GM21737 (cell line): ENCODE data around the gene IRX4.
"Not testable (repeated sequence)": the region's sequence is repeated elsewhere in the genome, so short reads cannot be mapped to it uniquely, and the experiment has no call there.

Experiments used
- ATAC-seq: cut with Tn5 transposase; IDR thresholded peaks from one replicate; pipeline ENCODE4 v1.9.1; 2021; ENCODE audit warnings: mild to moderate bottlenecking, moderate library complexity; ENCODE audit not compliant: unreplicated experiment

IRX4 gene

DNA sequence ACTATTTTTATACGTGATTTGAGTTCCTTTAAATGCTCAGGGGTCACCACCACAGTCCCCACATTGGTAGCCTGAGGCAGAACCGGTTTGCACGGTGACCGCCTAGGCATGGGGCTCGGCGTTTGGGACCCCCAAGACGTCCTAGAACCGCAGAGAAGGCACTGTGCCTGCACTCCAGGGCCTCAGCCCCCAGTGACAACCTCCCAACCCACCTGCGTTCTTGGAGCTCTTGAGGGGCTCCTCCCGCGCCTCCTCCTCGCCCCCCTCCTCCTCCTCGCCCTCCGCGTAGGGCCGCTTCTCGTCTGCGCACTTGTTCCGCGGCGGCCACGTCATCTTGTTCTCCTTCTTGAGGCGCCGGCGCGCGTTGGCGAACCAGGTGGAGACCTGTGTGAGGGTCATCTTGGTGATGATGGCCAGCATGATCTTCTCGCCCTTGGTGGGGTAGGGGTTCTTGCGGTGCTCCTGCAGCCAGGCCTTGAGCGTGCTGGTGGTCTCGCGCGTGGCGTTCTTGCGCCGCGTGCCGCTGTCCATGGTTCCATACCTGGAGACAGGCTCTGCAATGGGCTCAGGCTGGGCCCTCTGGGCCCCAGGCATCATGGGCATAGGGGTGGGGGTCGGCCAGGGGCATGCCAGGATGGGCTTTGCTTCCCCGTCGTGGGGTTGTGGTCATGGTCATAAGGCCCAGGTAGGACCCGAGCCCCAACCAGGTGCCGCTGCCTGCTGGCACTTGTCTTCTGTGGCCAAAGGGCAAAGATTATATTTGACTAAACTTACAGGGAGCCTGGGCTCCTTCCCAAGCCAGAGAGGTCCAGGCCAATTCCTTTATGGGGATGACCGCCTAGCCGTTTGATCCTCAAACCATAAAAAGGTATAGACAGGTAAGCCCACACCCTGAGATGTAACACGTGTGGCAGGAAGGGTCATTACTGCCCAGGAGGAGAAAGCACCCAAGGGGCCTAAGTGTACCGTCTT lies 3.1 kb downstream of the IRX4 start:
- no peak for ATAC-seq

DNA sequence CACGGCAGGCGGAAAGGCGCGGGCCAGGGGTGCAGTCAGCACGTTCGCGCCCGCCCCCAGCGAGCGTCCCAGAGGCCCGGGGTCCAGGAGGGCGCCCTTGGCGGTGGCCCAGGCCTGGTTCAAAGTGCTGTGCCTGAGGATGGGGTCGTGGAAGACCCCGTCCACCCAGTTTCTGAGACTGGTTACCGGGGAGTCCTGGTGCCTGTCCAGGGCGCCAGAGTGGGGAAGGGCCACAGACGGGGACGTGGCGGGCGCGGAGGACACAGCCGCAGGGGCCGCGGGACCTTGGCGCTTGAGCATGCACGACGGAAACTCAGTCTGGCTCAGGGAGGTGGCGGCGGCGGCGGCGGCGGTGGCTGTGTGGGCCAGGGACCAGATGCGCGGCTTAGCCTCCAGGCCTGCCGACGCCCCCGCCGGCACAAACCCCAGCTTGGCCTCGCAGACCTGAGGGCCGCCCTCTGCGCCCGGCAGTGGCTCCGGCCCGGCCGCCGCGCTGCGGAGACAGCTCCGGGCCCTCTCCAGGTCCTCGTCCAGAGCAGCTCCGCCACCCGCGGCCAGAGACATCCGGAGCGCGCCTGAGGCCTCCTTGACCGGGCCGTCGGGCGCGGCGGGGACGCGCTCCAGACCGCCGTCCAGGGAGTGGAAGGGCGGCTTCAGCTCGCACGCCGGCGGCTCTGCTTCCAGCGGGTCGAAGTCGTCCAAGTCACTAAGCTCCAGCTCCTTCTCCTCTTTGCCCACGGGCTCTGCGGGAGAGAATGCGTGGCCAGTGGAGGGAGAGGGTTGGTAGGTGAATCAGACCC lies 4.5 kb downstream of the IRX4 start:
- no peak for ATAC-seq

DNA sequence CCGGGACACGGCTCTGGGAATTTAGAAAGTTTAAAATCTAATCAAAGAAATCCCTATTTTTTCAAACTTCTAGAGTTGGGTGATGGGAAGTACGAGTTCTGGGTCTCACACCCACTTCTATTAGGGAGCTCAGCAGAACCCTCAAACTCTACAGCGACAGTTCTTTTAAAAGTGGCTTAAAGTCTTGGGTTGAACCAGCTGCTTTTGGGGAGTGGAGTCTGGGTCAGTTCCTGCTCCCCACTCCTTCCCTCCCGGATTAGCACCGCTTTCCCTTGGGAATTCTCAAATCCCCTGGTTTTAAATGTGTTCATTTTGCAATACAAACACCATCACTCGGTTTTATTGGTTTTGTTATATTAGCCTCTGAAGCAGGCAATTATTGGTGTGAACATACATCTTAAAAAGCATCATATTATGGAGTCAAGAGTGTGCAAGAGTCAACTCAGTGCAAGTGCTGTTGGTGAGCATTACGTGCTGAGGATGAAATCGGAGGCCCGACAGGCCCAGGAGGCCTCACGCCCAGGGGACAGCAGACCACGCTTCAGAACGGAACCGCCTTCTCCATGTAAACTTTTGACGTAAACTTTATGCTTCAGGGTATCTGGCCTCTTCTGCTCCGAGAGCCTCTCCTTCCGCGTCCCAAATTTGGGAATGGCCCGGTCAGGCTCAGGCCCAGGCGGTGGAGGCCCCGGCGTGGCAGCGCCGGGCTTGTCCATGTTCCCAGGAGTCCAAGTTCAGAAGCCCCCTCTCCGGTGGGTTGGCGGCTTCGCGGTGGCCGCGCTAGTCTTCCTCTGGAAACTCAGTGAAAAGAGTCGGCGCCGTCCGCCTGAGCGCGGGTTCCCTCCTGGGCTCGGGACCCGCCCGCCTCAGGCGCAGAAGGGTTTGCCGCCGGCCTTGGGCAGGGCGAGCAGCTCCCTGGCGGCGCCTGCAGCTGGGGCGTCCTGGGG lies 5.3 kb downstream of the IRX4 start:
- ATAC-seq, result no peak

DNA sequence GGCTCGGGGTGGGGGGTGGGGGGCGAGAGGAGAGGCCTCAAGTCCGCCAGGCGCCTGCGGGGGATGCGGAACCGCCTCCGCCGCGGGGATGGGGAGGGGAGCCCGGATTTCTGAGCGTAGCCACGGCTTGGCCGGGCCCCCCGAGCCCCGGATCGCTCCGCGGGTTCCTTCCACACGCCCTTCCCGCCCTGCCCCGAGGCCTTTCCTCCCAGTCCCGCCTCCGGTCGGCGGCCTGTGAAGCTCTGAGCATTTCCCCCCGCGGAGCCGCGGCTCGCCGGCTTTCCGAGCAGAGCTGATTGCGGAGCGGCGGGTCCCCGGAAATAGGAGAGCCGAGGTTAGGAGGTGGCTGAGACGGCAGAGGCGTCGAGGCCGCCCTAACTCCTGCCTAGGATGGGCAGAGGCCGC lies 6.1 kb downstream of the IRX4 start:
- ATAC-seq, result no peak

DNA sequence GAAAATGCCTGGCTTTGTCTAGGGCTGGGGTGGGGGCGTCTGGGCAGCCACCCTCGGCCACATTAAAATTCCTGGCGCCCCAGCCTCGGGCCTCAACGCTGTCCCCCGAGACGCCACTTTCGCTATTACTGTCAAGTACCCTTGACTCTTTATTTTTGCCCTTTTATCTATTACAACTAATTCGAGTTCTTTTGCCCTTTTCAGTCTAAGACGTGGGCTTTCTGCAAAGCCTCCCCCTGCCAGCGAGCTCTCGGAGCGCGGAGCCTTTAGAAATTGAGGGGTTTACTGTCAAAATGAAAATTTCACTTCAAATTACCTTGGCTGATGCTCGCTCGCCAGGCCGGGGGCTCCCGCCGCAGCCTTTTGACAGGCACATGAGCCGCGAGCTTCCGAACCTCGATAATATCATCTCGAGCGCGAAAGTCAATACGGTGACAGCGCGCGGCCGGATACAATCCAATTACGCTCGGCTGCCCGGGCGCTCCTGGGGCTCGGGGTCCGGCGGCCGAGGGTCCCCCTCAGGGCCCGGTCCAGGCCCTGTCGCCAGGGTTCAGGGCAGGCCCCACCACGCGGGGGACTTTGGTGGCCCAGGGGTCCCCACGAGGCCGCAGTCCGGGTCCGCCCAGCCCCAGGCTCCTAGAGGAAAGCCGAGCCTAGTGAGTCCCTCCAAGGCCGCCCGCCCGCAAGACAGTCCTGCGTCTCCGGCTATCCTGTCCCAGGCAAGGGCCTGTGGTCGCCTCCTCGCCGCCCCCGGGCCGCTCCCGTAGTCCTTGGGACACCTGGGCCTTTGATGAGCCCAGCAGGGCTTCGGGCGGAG lies 6.7 kb downstream of the IRX4 start:
- no peak for ATAC-seq

DNA sequence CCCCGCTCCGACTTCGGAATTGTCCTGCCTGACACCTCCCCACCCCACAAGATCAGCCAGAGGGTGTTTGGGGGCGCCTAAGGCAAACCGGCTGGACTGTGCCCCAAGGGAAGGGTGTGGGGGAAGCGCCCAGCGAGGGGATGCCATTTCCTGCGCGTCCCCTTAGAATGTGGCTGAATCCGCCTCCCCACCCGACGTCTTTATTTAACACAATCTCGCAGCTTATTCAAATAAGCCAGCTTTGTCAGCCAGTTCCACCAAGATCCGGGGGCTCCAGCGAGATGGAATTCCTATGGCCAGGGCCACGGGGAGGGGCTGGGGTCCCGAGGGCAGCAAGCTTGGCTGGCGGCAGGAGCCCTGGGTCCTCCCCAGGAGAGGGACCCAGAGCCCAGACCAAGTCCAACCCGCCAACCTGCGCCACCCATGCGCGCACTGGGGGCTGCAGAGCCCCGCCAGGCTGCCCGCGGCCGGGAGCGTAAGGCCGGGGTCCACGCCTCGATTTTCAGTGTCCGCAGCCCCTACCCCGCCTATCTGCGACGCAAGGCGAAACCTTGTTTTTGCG lies 7.4 kb downstream of the IRX4 start:
- no peak for ATAC-seq

DNA sequence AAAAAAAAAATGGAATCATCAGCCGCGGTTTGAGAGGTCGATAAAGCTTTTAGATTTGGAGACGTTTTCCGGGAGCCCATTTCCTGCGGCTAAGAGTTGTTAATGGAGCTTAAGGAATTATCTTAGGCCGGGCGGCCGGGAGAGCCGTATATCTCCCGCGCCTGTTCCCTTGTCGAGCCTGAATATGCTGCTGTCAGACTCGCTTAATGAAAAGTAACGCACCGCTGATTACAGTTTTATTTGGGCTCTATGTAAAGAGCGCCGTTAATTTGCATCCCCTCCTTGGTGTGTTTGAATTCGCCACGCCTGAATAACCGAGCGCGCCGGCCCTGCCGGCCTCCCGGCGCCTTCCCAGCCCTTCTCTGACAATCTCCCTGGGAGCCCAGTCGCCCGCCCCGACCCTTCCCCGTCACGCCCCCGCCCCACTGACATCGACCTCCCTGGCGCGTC lies 7.9 kb downstream of the IRX4 start:
- no peak for ATAC-seq

DNA sequence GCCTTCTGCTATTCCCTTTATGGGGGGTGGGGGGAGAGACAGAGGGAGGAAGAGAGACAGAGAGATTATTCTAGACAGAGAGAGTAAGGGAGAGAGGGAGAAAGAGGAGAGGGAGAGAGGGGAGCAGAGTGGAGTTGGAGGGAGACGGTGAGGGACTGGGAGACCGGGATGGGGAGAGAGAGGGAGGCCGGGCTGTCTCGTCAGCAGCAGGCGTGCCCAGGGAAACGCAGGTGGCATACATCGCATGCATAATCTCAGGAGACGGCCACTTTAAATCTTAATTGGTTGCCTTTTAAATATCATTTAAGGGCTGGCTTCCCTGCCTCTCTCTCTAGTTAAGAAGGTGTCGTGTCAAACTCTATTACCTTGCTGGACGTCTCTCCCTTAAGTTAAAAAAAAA lies 8.4 kb downstream of the IRX4 start:
- ATAC-seq, result no peak

DNA sequence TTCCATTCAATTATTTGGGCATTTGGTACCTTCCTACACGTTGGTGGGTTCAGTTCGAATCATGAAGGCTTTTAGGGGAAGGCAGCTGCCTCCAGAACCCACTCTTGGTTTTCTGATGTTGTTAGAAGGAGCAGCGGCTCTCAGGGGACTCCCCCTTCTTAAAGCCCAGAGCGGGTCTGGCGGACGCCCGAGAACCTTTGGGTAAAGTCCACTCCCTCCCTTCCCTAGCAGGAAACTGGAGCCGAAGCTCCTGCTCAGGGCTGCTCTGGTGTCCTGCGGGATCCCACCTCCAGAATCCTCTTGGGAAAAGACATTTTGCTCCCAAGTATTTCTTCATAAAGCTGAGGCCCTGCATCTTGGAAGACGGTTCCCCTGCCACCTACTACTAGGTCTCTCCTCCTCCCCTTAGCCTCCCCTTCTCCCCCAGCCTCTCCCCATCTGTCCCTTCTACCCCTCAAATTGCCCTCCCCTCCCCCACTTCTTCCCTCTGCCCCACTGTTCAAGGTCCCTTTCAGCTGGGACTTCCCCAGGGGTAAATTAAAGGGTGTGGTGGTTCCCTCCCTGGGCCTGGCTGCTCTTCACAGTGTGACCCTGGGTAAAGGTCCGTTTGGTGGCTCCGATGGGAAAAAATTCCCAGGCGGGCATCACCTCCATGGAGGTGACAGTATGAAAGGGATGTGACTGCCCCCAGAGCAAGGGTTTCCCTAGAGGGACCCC lies 9.3 kb downstream of the IRX4 start:
- no peak for ATAC-seq

DNA sequence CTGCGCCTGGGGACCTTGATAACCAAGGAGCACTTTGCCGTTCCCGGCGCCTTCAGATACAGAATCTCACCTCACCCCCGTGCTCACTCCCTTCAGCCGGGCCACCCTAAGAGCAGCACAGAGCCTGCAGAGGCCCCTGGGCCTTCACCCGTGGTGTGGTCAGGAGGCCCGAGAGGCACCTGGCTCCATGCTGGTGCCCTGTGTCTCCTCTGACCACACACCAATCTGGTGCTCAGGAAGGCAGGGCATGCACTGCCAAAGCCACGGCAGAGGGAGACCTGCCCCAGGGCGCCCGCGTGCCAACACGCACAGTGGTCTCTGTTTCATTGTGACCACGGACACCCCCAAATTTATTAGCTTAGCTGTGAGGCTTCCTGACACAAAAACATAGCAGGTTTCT lies 11.3 kb downstream of the IRX4 start:
- no peak for ATAC-seq

DNA sequence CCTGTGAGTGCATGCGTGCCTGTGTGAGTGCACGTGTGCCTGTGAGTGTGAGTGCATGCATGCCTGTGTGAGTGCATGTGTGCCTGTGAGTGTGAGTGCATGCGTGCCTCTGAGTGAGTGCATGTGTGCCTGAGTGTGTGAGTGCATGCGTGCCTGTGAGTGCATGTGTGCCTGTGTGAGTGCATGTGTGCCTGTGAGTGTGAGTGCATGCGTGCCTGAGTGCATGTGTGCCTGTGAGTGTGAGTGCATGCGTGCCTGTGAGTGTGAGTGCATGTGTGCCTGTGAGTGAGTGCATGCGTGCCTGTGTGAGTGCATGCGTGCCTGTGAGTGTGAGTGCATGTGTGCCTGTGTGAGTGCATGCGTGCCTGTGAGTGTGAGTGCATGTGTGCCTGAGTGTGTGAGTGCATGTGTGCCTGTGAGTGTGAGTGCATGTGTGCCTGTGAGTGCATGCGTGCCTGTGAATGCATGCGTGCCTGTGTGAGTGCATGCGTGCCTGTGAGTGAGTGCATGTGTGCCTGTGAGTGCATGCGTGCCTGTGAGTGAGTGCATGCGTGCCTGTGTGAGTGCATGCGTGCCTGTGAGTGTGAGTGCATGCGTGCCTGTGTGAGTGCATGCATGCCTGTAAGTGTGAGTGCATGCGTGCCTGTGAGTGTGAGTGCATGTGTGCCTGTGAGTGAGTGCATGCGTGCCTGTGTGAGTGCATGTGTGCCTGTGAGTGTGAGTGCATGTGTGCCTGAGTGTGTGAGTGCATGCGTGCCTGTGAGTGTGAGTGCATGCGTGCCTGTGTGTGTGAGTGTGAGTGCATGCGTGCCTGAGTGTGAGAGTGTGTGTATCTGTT lies 12.1 kb downstream of the IRX4 start:
- ATAC-seq, result not testable (repeated sequence)

DNA sequence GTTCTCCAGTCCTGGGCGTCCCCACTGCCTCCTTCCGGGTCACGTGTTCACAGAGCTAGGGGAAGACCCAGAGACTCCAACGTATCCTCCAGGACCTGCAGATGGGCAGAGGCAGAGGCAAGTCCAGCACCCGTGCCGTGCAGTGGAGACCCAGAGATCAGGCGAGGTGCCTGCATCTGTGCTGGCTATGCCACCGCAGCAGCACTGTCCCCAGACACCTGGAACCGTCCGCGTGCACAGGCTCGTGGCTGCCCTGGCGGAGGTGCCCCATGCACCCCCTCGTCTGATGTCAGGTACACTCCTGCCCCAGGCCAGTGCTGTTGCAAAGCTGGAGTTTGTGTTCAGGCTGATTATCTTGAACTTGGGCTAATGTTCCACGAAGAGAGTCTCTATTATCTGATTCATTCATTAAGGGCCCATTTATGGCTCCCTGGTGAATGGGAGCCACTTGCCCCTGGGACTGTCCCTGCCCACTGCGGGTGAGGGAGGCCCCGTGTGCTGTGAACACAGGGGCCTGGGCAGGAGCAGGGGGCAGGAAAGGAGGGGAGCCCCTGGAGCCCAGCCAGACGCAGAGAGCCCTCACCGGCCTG lies 13.7 kb downstream of the IRX4 start:
- ATAC-seq, result no peak

DNA sequence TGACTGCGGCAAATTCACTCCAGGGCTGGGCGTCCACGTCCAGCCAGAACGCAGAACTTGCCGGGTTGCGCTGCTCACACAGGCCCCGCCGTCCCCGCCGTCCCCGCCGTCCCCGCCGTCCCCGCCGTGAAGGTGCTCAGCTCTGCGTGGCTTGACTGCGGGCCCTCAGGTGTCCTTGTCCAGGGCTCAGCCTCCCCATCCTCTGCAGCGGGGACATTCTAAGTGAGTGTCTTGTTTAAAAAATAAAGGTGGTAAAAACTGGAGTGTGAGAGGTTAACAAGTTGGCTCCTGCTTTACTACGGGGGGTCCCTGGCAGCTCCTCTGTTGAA lies 14.9 kb downstream of the IRX4 start:
- ATAC-seq, result no peak

DNA sequence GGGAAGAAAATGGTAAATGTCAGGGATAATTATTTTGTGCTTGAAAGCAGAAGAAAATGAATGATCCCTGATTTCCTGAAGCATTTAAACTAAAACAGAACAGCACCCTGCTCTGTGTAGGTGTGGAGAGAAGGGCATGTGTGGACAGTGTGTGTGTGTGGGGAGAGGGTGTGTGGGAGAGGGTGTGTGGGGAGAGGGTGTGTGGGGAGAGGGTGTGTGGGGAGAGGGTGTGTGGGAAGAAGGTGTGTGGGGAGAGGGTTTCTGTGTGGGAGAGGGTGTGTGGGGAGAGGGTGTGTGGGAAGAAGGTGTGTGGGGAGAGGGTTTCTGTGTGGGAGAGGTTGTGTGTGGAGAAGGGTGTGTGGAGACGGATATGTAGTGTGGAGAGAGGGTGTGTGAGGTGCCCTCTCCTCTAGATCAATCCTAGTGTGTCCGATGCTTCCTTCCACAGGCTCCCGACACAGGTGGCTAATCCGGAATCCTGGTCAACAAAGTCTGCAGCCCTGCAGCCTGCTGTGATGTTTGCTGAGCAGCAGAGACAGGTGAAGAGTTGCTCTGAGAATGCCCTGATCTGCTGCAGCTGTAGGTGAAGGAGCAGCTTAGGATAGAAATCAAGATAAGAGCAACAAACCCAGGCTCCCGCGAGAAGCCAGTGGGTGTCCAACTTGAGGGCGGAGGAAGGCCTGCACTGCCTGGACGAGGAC lies 15.5 kb downstream of the IRX4 start:
- ATAC-seq, result no peak

DNA sequence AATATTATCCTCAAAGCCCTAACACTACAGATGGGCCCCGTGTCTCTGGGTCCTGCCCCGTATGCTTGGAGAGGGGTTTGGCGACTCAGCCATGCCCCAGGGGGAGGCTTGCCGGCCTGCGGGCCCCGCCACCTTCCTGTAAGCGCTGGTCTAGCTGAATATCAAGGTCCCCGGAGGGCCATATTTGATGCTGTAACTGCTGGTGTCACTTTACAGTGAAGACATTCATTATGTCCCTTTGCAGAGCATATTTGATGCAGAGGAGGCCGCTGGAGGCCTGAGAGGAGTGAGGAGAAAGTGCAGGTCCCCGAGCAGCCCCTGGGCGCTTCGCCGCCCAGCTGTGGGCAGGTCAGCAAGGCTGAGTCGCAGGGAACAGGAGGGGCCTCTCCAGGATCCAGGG lies 16.8 kb downstream of the IRX4 start:
- no peak for ATAC-seq

DNA sequence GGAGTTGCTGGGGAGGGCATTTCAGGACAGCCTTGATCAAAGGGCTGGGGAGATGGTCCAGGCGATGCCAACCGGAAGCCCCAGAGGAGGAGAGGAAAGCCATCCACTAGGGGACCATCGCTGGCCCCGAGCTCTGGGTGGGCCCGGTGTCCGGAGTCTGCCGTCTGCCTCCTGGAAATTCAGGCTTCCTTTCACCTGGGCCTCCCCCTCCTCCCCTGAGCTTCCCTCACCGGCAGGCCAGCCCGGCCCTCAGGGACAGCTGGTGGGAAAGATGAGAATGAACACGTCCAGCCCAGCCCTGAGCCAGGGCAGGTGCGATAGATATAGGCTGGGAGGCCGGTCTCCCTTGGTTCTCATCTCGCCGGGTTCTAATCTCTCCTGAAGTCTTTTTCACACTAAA lies 17.2 kb downstream of the IRX4 start:
- no peak for ATAC-seq

DNA sequence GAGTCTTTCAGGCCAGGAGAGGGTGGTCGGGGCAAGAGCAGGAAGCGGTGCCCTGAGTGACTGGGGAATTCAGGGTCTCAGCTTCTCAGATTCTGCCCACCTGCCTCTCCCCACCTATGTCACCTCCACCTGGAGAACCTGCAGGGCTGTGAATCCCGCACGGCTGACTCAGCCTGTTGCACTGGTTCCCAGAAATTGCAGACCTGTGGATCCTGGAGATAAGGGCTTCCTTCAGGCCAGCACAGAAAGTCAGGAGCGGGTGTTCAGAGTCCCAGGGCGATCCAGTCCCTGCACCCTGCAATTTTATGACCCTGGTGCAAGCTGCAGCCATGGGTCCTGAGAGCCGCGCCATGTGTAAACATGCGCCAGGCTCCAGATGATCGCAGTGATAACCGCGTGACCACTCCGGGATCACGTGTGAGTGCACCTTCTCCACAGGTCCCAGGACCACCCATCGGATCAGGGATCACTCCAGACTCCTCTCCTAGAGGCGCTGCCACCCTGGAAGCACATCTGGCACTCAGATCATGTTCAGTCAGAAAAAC lies 17.8 kb downstream of the IRX4 start:
- ATAC-seq, result no peak
